Loucy (cell line): ENCODE data around the gene PRPF38B.

Source experiments
- H2AFZ ChIP-seq: fragments of 200-600 bp; sonication (generic); 2 replicates; pipeline ENCODE4 v1.6.0; 2016; ENCODE audit warnings: antibody characterized with exemption, mild to moderate bottlenecking, low read length, moderate library complexity
- H3F3A ChIP-seq: fragments of 200-600 bp; 2 replicates; pipeline ENCODE4 v1.6.0; 2016; ENCODE audit warnings: antibody characterized with exemption, low read depth, mild to moderate bottlenecking
- H3K27me3 ChIP-seq: fragments of 200-600 bp; sonication (generic); 2 replicates; pipeline ENCODE4 v1.6.1; 2014; ENCODE audit warnings: low read length, mild to moderate bottlenecking; ENCODE audit not compliant: insufficient read depth, poor library complexity, severe bottlenecking
- H3K36me3 ChIP-seq: fragments of 200-600 bp; sonication (generic); 2 replicates; pipeline ENCODE4 v1.6.1; 2016; ENCODE audit warnings: low read length; ENCODE audit not compliant: insufficient read depth
- H3K4me1 ChIP-seq: fragments of 200-600 bp; sonication (generic); 2 replicates; pipeline ENCODE4 v1.5.1; 2014; ENCODE audit warnings: low read length, mild to moderate bottlenecking; ENCODE audit not compliant: insufficient read depth, poor library complexity, severe bottlenecking
- H3K4me2 ChIP-seq: fragments of 200-600 bp; sonication (generic); 2 replicates; pipeline ENCODE4 v1.6.0; 2014; ENCODE audit warnings: antibody characterized with exemption, low read length, low read depth, mild to moderate bottlenecking; ENCODE audit not compliant: poor library complexity, severe bottlenecking
- H3K4me3 ChIP-seq: fragments of 200-600 bp; sonication (generic); 2 replicates; pipeline ENCODE4 v1.5.1; 2014; ENCODE audit warnings: low read length, mild to moderate bottlenecking, mixed read lengths; ENCODE audit not compliant: poor library complexity, severe bottlenecking
- H3K79me2 ChIP-seq: fragments of 200-600 bp; sonication (generic); 2 replicates; pipeline ENCODE4 v1.6.1; 2014; ENCODE audit warnings: low read length; ENCODE audit not compliant: insufficient read depth
- H3K9ac ChIP-seq: fragments of 200-600 bp; sonication (generic); 2 replicates; pipeline ENCODE4 v1.6.0; 2014; ENCODE audit warnings: mild to moderate bottlenecking, low read depth, low read length, moderate library complexity; ENCODE audit not compliant: poor library complexity, severe bottlenecking
- H3K9me2 ChIP-seq: fragments of 200-600 bp; sonication (generic); replicated peaks from 2 replicates; pipeline ENCODE4 v1.6.1; 2016; ENCODE audit warnings: low read depth, low read length, mixed read lengths
- H3K9me3 ChIP-seq: fragments of 200-600 bp; sonication (generic); 2 replicates; pipeline ENCODE4 v1.6.1; 2014; ENCODE audit warnings: mild to moderate bottlenecking, antibody characterized with exemption, low read length, low read depth; ENCODE audit not compliant: insufficient read depth
- H4K20me1 ChIP-seq: fragments of 200-600 bp; sonication (generic); 2 replicates; pipeline ENCODE4 v1.6.0; 2014; ENCODE audit warnings: antibody characterized with exemption, low read length, mild to moderate bottlenecking; ENCODE audit not compliant: insufficient read depth, poor library complexity, severe bottlenecking
- EZH2phosphoT487 ChIP-seq: fragments of 200-600 bp; IDR thresholded peaks from 2 replicates; pipeline ENCODE4 v1.6.1; 2018; ENCODE audit warnings: antibody characterized with exemption, mild to moderate bottlenecking, moderate library complexity, borderline replicate concordance
- TF ChIP-seq, protein P1 (sequence below): fragments of 200-600 bp; sonication (generic); conservative IDR thresholded peaks from 2 replicates; pipeline ENCODE4 v1.5.1; 2014; ENCODE audit warnings: mild to moderate bottlenecking, antibody characterized with exemption, low read length

The PRPF38B gene

DNA sequence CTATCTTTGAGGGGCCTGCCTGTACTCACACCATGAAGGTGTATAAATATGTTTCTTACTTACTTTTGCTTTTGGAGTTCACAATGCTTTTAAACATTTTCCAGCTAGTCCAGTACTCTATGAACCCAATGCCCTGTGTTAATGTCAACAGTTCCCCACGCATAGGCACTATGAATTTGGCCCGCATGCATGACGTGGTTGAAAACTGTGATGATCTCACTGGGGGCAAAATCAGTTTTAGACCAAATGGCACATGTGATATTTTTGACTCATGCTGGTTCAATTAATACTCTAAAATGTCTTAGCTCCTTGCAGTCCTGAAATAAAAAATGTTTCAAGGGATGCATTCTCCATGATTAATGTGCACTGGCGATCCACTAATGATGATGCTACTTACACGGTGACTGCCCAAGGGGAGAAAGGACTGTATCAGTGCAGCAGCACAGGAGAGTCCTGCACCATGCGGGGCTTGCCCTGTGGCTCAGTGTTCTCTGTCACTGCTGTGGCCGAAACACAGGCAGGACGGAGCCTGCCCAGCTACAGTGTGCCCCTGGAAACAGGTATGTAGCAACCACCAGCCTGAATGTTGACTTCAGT is 36.3 kb downstream of the PRPF38B start:
- Histone ChIP-seq H3K9me2 (no peaks in the 10 kb centered on the region), H3K4me2 (no peak overlapping the region), H3K9me3 (no peaks in the 10 kb centered on the region), H3K27me3 (no peaks in the 10 kb centered on the region), H3F3A (no peaks in the 10 kb centered on the region), H3K9ac (no peak overlapping the region), H3K4me3 (no peak overlapping the region), H3K4me1 (no peaks in the 10 kb centered on the region), H4K20me1 (no peaks in the 10 kb centered on the region), H2AFZ (no peak overlapping the region), H3K79me2 (no peaks in the 10 kb centered on the region), H3K36me3 (no peaks in the 10 kb centered on the region)
- TF ChIP-seq, protein P1, sequence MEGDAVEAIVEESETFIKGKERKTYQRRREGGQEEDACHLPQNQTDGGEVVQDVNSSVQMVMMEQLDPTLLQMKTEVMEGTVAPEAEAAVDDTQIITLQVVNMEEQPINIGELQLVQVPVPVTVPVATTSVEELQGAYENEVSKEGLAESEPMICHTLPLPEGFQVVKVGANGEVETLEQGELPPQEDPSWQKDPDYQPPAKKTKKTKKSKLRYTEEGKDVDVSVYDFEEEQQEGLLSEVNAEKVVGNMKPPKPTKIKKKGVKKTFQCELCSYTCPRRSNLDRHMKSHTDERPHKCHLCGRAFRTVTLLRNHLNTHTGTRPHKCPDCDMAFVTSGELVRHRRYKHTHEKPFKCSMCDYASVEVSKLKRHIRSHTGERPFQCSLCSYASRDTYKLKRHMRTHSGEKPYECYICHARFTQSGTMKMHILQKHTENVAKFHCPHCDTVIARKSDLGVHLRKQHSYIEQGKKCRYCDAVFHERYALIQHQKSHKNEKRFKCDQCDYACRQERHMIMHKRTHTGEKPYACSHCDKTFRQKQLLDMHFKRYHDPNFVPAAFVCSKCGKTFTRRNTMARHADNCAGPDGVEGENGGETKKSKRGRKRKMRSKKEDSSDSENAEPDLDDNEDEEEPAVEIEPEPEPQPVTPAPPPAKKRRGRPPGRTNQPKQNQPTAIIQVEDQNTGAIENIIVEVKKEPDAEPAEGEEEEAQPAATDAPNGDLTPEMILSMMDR = no peak
- no peak for TF ChIP-seq EZH2phosphoT487

DNA sequence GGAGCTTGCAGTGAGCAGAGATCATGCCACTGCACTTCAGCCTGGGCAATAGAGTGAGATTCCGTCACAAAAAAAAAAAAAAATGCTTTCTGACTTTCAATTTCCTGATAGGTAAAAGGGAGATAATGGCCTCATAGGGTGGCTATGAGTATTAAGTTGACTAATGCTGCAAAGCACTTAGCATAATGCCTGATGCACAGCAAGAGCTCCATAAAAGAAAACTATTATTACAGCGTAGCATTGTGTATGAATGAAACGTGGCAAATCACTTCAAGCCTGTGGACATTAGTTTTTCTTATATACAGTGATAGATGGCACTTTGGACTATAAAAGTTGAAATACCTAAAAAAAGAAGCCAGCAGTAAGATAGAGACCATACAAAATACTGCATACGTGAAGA is 37.4 kb downstream of the PRPF38B start:
- TF ChIP-seq EZH2phosphoT487 = no peak
- TF ChIP-seq, protein P1 = no peak
- Histone ChIP-seq H3K9me2 (no peaks in the 10 kb centered on the region), H3K79me2 (no peaks in the 10 kb centered on the region), H3K4me2 (no peak overlapping the region), H3K27me3 (no peaks in the 10 kb centered on the region), H3K4me3 (no peak overlapping the region), H3K36me3 (no peaks in the 10 kb centered on the region), H4K20me1 (no peaks in the 10 kb centered on the region), H3K9me3 (no peaks in the 10 kb centered on the region), H2AFZ (no peak overlapping the region), H3K4me1 (no peaks in the 10 kb centered on the region), H3K9ac (no peak overlapping the region), H3F3A (no peaks in the 10 kb centered on the region)

DNA sequence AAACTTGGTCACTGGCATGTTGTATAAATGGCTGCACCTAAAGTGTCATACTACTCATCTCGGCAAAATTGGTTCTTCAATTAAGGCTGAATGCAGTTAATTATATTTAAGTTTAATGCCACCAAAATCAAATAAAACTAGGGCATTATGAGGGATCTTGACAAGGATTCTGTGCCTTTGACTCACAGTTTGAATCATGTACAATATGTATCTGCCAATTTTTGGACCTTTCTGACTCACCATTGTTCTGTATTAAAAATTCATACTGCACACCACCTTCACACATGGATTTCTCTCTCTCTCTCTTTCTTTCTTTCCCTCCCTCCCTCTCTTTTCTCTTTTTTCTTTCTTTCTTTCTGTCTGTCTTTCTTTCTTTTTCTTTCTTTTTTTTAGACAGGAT is 40.3 kb downstream of the PRPF38B start:
- Histone ChIP-seq H3F3A (no peaks in the 10 kb centered on the region), H3K9ac (no peak overlapping the region)
- TF ChIP-seq, protein P1 = no peak

More for the DNA sequence above, 40.3 kb downstream of the PRPF38B start:
- H3K9me2 ChIP-seq = no peaks in the 10 kb centered on the region
- no peaks in the 10 kb centered on the region for H3K36me3 ChIP-seq
- H3K27me3 ChIP-seq = no peaks in the 10 kb centered on the region
- no peaks in the 10 kb centered on the region for H3K79me2 ChIP-seq
- no peaks in the 10 kb centered on the region for H3K9me3 ChIP-seq
- no peaks in the 10 kb centered on the region for H3K4me1 ChIP-seq
- H3K4me3 ChIP-seq = no peak overlapping the region
- H2AFZ ChIP-seq = no peak overlapping the region
- no peaks in the 10 kb centered on the region for H4K20me1 ChIP-seq
- no peak overlapping the region for H3K4me2 ChIP-seq
